ENCODE measurements around the gene KLHL6. TPM values are rescaled to one million over a fixed set of nuclear protein-coding genes. Genes with fewer than 3 reads are reported as not detected.

Gene KLHL6
- total and polyA plus RNA-seq, 7 donors, result 0.12 to 1.3 (median 0.42) TPM

- intact Hi-C loops (cut with DNase I), result loop anchor here in 1 of 2 donors (5.0 kb wide), 1 partner anchor 47 kb away; no protein-coding TSS in a partner anchor
- H3K36me3 ChIP-seq (ENCODE audit: insufficient read depth in 1 of 2, low read depth in 1 of 2), result no peaks in the 10 kb centered on the region
- 31 to 50% (median 46%) methylated on average over 17 of the region's 17 CpGs for WGBS, 3 donors
- H3K27me3 ChIP-seq (ENCODE audit: insufficient read depth in 3 of 3, low read length in 2 of 3), result no peaks in the 10 kb centered on the region
- no peak for TF ChIP-seq CTCF (IDR thresholded peaks at IDR 0.05)
- DNase-seq, result no peak
- peaks cover 45% of the 10 kb centered on the region for H3K4me1 ChIP-seq
- peak overlapping the region; percentile 70 for H3K27ac ChIP-seq
- H3K9me3 ChIP-seq, result no peaks in the 10 kb centered on the region
- ATAC-seq, result peak; percentile 61 to 80 (median 71)
- H3K4me3 ChIP-seq, result peak overlapping the region; percentile 5
Measured at GRCh38 chr3:183579967-183580900, 24.7 kb upstream of the KLHL6 start.

GRCh38 chr3:183578179-183578578 lies 22.7 kb upstream of the KLHL6 start:
- Histone ChIP-seq H3K27ac (no peak overlapping the region), H3K27me3 (ENCODE audit: insufficient read depth in 3 of 3, low read length in 2 of 3) (no peaks in the 10 kb centered on the region), H3K36me3 (ENCODE audit: insufficient read depth in 1 of 2, low read depth in 1 of 2) (no peaks in the 10 kb centered on the region), H3K9me3 (no peaks in the 10 kb centered on the region), H3K4me1 (peaks cover 24% of the 10 kb centered on the region), H3K4me3 (no peak overlapping the region)
- TF ChIP-seq CTCF (IDR thresholded peaks at IDR 0.05), result no peak
- ATAC-seq (no peak), DNase-seq (no peak)
- 93 to 96% (median 95%) methylated on average over 3 of the region's 3 CpGs for WGBS, 3 donors
- intact Hi-C loops (cut with DNase I), result no loop called here

- Histone ChIP-seq H3K27ac (no peak overlapping the region), H3K4me3 (no peak overlapping the region), H3K9me3 (no peaks in the 10 kb centered on the region), H3K27me3 (ENCODE audit: insufficient read depth in 3 of 3, low read length in 2 of 3) (no peaks in the 10 kb centered on the region), H3K36me3 (ENCODE audit: insufficient read depth in 1 of 2, low read depth in 1 of 2) (no peaks in the 10 kb centered on the region), H3K4me1 (peaks cover 19% of the 10 kb centered on the region)
- intact Hi-C loops (cut with DNase I), result no loop called here
- no peak for TF ChIP-seq CTCF (IDR thresholded peaks at IDR 0.05)
- 63 to 76% (median 67%) methylated on average over 3 of the region's 3 CpGs for WGBS, 3 donors
- DNase-seq (no peak), ATAC-seq (no peak)
Measured at GRCh38 chr3:183577346-183577745, 21.8 kb upstream of the KLHL6 start.

GRCh38 chr3:183576487-183577107 lies 21.1 kb upstream of the KLHL6 start:
- no peak overlapping the region for H3K27ac ChIP-seq
- 13 to 22% (median 20%) methylated on average over 6 of the region's 6 CpGs for WGBS, 3 donors
- H3K9me3 ChIP-seq, result no peaks in the 10 kb centered on the region
- TF ChIP-seq CTCF (IDR thresholded peaks at IDR 0.05), result no peak
- no peak for ATAC-seq
- H3K27me3 ChIP-seq (ENCODE audit: insufficient read depth in 3 of 3, low read length in 2 of 3), result no peaks in the 10 kb centered on the region
- peaks cover 14% of the 10 kb centered on the region for H3K4me1 ChIP-seq
- H3K36me3 ChIP-seq (ENCODE audit: insufficient read depth in 1 of 2, low read depth in 1 of 2), result no peaks in the 10 kb centered on the region
- no peak for DNase-seq
- intact Hi-C loops (cut with DNase I), result no loop called here
- no peak overlapping the region for H3K4me3 ChIP-seq
